PC-9 (cell line): ENCODE results near the gene SCRN2. TPM values are rescaled to one million over a fixed set of nuclear protein-coding genes. Genes with fewer than 3 reads are reported as not detected.

Experiments used
- BruUV-seq: library from RNA; stranded (reverse); fragments of 400-500 nt; replicated peaks from 2 replicates; lab custom pipeline; 2021; lab: Mats Ljungman, UMichigan
- CTCF ChIA-PET: fragments of 300-600 bp; sonication (Branson Sonifier 250); formaldehyde crosslinking; loops from one replicate; lab custom pipeline; 2022; ENCODE audit warnings: antibody characterized with exemption; lab: Charles Lee
- POLR2A ChIA-PET: fragments of 300-600 bp; sonication (Branson Sonifier 250); formaldehyde crosslinking; loops from one replicate; lab custom pipeline; 2022; ENCODE audit warnings: antibody characterized with exemption; ENCODE audit not compliant: unreplicated experiment; lab: Charles Lee
- DNase-seq, 2 experiments: peaks; one replicate each; pipeline versions ENCODE4 v3.0.0 to v3.0.0-alpha.2; 2015 to 2022; ENCODE audit warnings: mixed read lengths in 1 of 2
- H2AFZ ChIP-seq: fragments of 200-600 bp; sonication (generic); 2 replicates; pipeline ENCODE4 v1.8.1; 2017; ENCODE audit warnings: antibody characterized with exemption
- H3F3A ChIP-seq: fragments of 200-600 bp; sonication (generic); 2 replicates; pipeline ENCODE4 v1.8.1; 2017; ENCODE audit warnings: antibody characterized with exemption, mild to moderate bottlenecking, low read depth; ENCODE audit not compliant: insufficient read depth
- H3K27ac ChIP-seq: fragments of 200-600 bp; sonication (generic); 2 replicates; pipeline ENCODE4 v1.6.1; 2016; ENCODE audit warnings: mixed run types
- H3K27me3 ChIP-seq: fragments of 200-600 bp; sonication (generic); 2 replicates; pipeline ENCODE4 v1.6.1; 2016; ENCODE audit warnings: low read depth, mixed run types; ENCODE audit not compliant: insufficient read depth
- H3K36me3 ChIP-seq: fragments of 200-600 bp; sonication (generic); 2 replicates; pipeline ENCODE4 v1.6.1; 2016; ENCODE audit warnings: low read depth, mixed run types
- H3K4me1 ChIP-seq: fragments of 200-600 bp; sonication (generic); replicated peaks from 2 replicates; pipeline ENCODE4 v1.6.1; 2016; ENCODE audit warnings: mixed run types; ENCODE audit not compliant: insufficient read depth
- H3K4me2 ChIP-seq: fragments of 200-600 bp; sonication (generic); 2 replicates; pipeline ENCODE4 v1.6.1; 2017; ENCODE audit warnings: mixed run types
- H3K4me3 ChIP-seq: fragments of 200-600 bp; sonication (generic); 2 replicates; pipeline ENCODE4 v1.6.1; 2016; ENCODE audit warnings: mixed run types
- H3K79me2 ChIP-seq: fragments of 200-600 bp; sonication (generic); 2 replicates; pipeline ENCODE4 v1.6.1; 2017; ENCODE audit warnings: low read depth, mixed run types
- H3K9me2 ChIP-seq: fragments of 200-600 bp; sonication (generic); 2 replicates; pipeline ENCODE4 v1.8.1; 2017; ENCODE audit warnings: mild to moderate bottlenecking; ENCODE audit not compliant: insufficient read depth
- H3K9me3 ChIP-seq: fragments of 200-600 bp; sonication (generic); 2 replicates; pipeline ENCODE4 v1.8.1; 2016; ENCODE audit warnings: low read depth; ENCODE audit not compliant: insufficient read depth
- H4K20me1 ChIP-seq: fragments of 200-600 bp; sonication (generic); 2 replicates; pipeline ENCODE4 v1.8.1; 2017; ENCODE audit not compliant: insufficient read depth
- EZH2 ChIP-seq: fragments of 200-600 bp; sonication (generic); IDR thresholded peaks from 2 replicates; pipeline ENCODE4 v1.8.0; 2017; ENCODE audit warnings: antibody characterized with exemption, low read depth
- intact Hi-C: fragments of 100-400 bp; cut with micrococcal nuclease; formaldehyde crosslinking; loops from one replicate; pipeline ENCODE4 v1.10.0; 2022; ENCODE audit not compliant: unreplicated experiment
- total RNA-seq: library from RNA; stranded (reverse); gene quantifications from 2 replicates; pipeline ENCODE4 v1.2.3, GENCODE V29; 2021
- TF ChIP-seq, protein P1 (sequence below): fragments of 200-600 bp; sonication (generic); conservative IDR thresholded peaks from 2 replicates; pipeline ENCODE4 v1.6.1; 2017; ENCODE audit warnings: mixed run types, antibody characterized with exemption, mild to moderate bottlenecking, moderate library complexity

Gene SCRN2
- total RNA-seq, 1 experiment from 2014 or later = 31.7 TPM

DNA sequence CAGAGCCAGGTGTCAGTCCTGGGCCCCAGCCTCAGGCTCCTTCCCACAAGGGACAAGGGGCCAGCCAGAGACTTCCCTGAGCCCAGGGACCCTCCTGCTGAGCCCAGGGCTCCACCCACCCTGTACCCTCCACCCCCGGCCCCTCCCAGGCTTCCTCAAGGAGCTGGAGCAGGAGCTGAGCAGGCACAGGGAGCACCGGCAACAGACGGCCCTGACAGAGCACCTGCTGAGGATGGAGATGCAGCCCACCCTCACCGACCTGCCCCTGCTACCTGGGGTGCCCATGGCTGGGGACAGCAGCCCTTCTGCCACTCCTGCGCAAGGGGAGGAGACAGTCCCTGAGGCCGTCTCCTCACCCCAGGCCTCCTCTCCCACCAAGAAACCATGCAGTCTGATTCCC, 4.5 kb downstream of the SCRN2 start:
- Histone ChIP-seq H3K9me2 (no peaks in the 10 kb centered on the region), H3K4me1 (peaks cover 24% of the 10 kb centered on the region), H3K27me3 (no peaks in the 10 kb centered on the region), H3K4me3 (no peak overlapping the region), H4K20me1 (no peaks in the 10 kb centered on the region), H3K79me2 (peaks cover 20% of the 10 kb centered on the region), H3K4me2 (no peak overlapping the region), H3K9me3 (no peaks in the 10 kb centered on the region), H3F3A (peaks cover 24% of the 10 kb centered on the region), H3K27ac (no peak overlapping the region), H2AFZ (no peak overlapping the region), H3K36me3 (no peaks in the 10 kb centered on the region)
- POLR2A ChIA-PET = no interaction called here
- intact Hi-C loops = no loop called here
- CTCF ChIA-PET = no interaction called here
- DNase-seq = no peak
- no TSS peak for BruUV-seq
- TF ChIP-seq EZH2 = no peak
- TF ChIP-seq, protein P1, sequence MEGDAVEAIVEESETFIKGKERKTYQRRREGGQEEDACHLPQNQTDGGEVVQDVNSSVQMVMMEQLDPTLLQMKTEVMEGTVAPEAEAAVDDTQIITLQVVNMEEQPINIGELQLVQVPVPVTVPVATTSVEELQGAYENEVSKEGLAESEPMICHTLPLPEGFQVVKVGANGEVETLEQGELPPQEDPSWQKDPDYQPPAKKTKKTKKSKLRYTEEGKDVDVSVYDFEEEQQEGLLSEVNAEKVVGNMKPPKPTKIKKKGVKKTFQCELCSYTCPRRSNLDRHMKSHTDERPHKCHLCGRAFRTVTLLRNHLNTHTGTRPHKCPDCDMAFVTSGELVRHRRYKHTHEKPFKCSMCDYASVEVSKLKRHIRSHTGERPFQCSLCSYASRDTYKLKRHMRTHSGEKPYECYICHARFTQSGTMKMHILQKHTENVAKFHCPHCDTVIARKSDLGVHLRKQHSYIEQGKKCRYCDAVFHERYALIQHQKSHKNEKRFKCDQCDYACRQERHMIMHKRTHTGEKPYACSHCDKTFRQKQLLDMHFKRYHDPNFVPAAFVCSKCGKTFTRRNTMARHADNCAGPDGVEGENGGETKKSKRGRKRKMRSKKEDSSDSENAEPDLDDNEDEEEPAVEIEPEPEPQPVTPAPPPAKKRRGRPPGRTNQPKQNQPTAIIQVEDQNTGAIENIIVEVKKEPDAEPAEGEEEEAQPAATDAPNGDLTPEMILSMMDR = no peak

GRCh38 chr17:47834756-47835155, 6.3 kb downstream of the SCRN2 start:
- BruUV-seq = no TSS peak
- Histone ChIP-seq H3K9me2 (no peaks in the 10 kb centered on the region), H4K20me1 (peaks cover 4% of the 10 kb centered on the region; the same call in 1 of the 2 replicates), H3F3A (peaks cover 36% of the 10 kb centered on the region), H3K4me1 (peaks cover 22% of the 10 kb centered on the region), H3K9me3 (no peaks in the 10 kb centered on the region), H3K79me2 (peaks cover 21% of the 10 kb centered on the region), H3K27me3 (no peaks in the 10 kb centered on the region), H3K4me3 (no peak overlapping the region), H3K4me2 (no peak overlapping the region), H3K36me3 (no peaks in the 10 kb centered on the region), H2AFZ (no peak overlapping the region), H3K27ac (no peak overlapping the region)
- TF ChIP-seq EZH2 = no peak
- TF ChIP-seq, protein P1 = no peak
- CTCF ChIA-PET = no interaction called here
- intact Hi-C loops = no loop called here
- no peak for DNase-seq
- POLR2A ChIA-PET = interaction anchor here (0.7 kb wide), 1 partner anchor 101 kb away, joined by 4 read pairs; no protein-coding TSS in a partner anchor

GRCh38 chr17:47831934-47832327, 9.1 kb downstream of the SCRN2 start:
- no peak overlapping the region for H3K27ac ChIP-seq
- peaks cover 31% of the 10 kb centered on the region for H3K79me2 ChIP-seq
- peaks cover 20% of the 10 kb centered on the region for H3K4me1 ChIP-seq
- ChIA-PET POLR2A (interaction anchor here (0.6 to 0.8 kb wide), 5 partner anchors 10 to 212 kb away, joined by 3 to 5 read pairs (median 3); partner anchors contain the start of gene OSBPL7), CTCF (interaction anchor here (0.5 to 1.0 kb wide), 4 partner anchors 10 to 81 kb away, joined by 5 to 6 read pairs (median 5); partner anchors contain the start of gene OSBPL7)
- no peaks in the 10 kb centered on the region for H3K9me2 ChIP-seq
- peaks cover 41% of the 10 kb centered on the region for H3F3A ChIP-seq
- intact Hi-C loops = loop anchor here (1.0 kb wide), 1 partner anchor 56 kb away; no protein-coding TSS in a partner anchor
- H3K9me3 ChIP-seq = no peaks in the 10 kb centered on the region
- peak overlapping the region; percentile 99 for H3K4me2 ChIP-seq
- peak overlapping the region; percentile 76 for H3K4me3 ChIP-seq
- TSS peak; percentile 71 for BruUV-seq
- DNase-seq = no peak
- TF ChIP-seq, protein P1 = no peak
- no peak for TF ChIP-seq EZH2
- H3K36me3 ChIP-seq = peaks cover 14% of the 10 kb centered on the region
- peak overlapping the region; percentile 69 for H2AFZ ChIP-seq
- no peaks in the 10 kb centered on the region for H3K27me3 ChIP-seq
- H4K20me1 ChIP-seq = peaks cover 14% of the 10 kb centered on the region
